GM19395 (cell line): ENCODE measurements around the gene ASXL3.

Experiments
- ATAC-seq: cut with Tn5 transposase; IDR thresholded peaks from one replicate; pipeline ENCODE4 v1.9.1; 2021; ENCODE audit warnings: mild to moderate bottlenecking, moderate library complexity; ENCODE audit not compliant: unreplicated experiment

ASXL3 gene

GRCh38 chr18:33577685-33578517 lies at the start of gene ASXL3:
ASXL3 (plus strand) TSS chr18:33578219; CDS start chr18:33578632, 413 bp downstream.
- no peak for ATAC-seq

GRCh38 chr18:33532978-33533377 lies 45.0 kb upstream of the ASXL3 start:
- ATAC-seq, result no peak

- no peak for ATAC-seq
These were observed 41.1 kb upstream of the ASXL3 start for GRCh38 chr18:33536904-33537303.

- ATAC-seq, result no peak
These were observed 39.5 kb upstream of the ASXL3 start for GRCh38 chr18:33538418-33539042.

- ATAC-seq, result no peak
These were observed 37.6 kb upstream of the ASXL3 start for GRCh38 chr18:33540392-33540791.

GRCh38 chr18:33541316-33541715 lies 36.7 kb upstream of the ASXL3 start:
- ATAC-seq, result no peak

- no peak for ATAC-seq
These were observed 21.2 kb upstream of the ASXL3 start for GRCh38 chr18:33556846-33557245.

GRCh38 chr18:33557706-33558105 lies 20.3 kb upstream of the ASXL3 start:
- ATAC-seq, result no peak

GRCh38 chr18:33558529-33558928 lies 19.5 kb upstream of the ASXL3 start:
- ATAC-seq, result no peak

GRCh38 chr18:33560686-33561370 lies 17.2 kb upstream of the ASXL3 start:
- no peak for ATAC-seq

- no peak for ATAC-seq
These were observed 15.3 kb upstream of the ASXL3 start for GRCh38 chr18:33562741-33563140.

GRCh38 chr18:33567705-33568104 lies 10.3 kb upstream of the ASXL3 start:
- ATAC-seq, result no peak

- ATAC-seq, result no peak
These were observed 5.8 kb upstream of the ASXL3 start for GRCh38 chr18:33571998-33572787.

GRCh38 chr18:33573193-33573592 lies 4.8 kb upstream of the ASXL3 start:
- ATAC-seq, result no peak

GRCh38 chr18:33575451-33575850 lies 2.6 kb upstream of the ASXL3 start:
- no peak for ATAC-seq

GRCh38 chr18:33576999-33577646 lies 896 bp upstream of the ASXL3 start:
- ATAC-seq, result no peak

GRCh38 chr18:33578518-33579348 lies 714 bp downstream of the ASXL3 start:
- no peak for ATAC-seq

- no peak for ATAC-seq
These were observed 1.6 kb downstream of the ASXL3 start for GRCh38 chr18:33579349-33580215.

- no peak for ATAC-seq
These were observed 2.5 kb downstream of the ASXL3 start for GRCh38 chr18:33580546-33580945.
